Lower leg skin (tissue), 4 donors: ENCODE measurements around the gene AGAP9. TPM values are rescaled to one million over a fixed set of nuclear protein-coding genes. Genes with fewer than 3 reads are reported as not detected.
"Not testable (repeated sequence)": the region's sequence is repeated elsewhere in the genome, so short reads cannot be mapped to it uniquely, and the experiment has no call there.

Experiments used
- DNase-seq, 2 donors: peaks; one replicate each; pipeline ENCODE4 v3.0.0-alpha.2; 2019; ENCODE audit warnings: low spot score in 2 of 2
- H3K4me3 ChIP-seq: fragments of 200-600 bp; sonication (generic); 2 replicates; pipeline ENCODE4 v1.5.1; 2017; ENCODE audit warnings: mild to moderate bottlenecking, low read depth; ENCODE audit not compliant: poor library complexity, severe bottlenecking
- WGBS, 2 donors: methylation state at CpG; one replicate each; pipeline ENCODE4 v1.1.5; 2018; 5-methylcytosine and 5-hydroxymethylcytosine counted together
- intact Hi-C: fragments of 100-400 bp; cut with DNase I; formaldehyde crosslinking; loops from one replicate; pipeline ENCODE4 v1.15.0; 2023; ENCODE audit warnings: low total_unique reads
- total RNA-seq, 4 donors: library from RNA; depleted of rRNA; stranded (reverse); fragments of >200 nt; gene quantifications; one replicate each; pipeline ENCODE4 v1.1.0, GENCODE V29; 2016

AGAP9 gene
- 10 to 100 TPM in 2 of 4 donors, 1 to 10 TPM in 2; 6.4 to 10.7 (median 9.2) TPM for total RNA-seq

- H3K4me3 ChIP-seq, DNase-seq, intact Hi-C loops: not testable (repeated sequence)
- WGBS, 2 donors, result no CpG with 5 or more reads among the region's 20 CpGs
Measured at GRCh38 chr10:47523475-47523874, at the start of gene AGAP9. Gene AGAP9 (minus strand): TSS chr10:47523638. CDS start chr10:47523526, 112 bp downstream.

GRCh38 chr10:47571138-47571912, 47.9 kb upstream of the AGAP9 start:
- WGBS, 2 donors, result 70 to 92% methylated on average over 3 of the region's 9 CpGs

GRCh38 chr10:47566757-47567156, 43.3 kb upstream of the AGAP9 start:
- H3K4me3 ChIP-seq, DNase-seq, intact Hi-C loops: not testable (repeated sequence)
- WGBS, 2 donors, result no CpG with 5 or more reads among the region's 7 CpGs

More at GRCh38 chr10:47571138-47571912, 47.9 kb upstream of the AGAP9 start:
- intact Hi-C loops, H3K4me3 ChIP-seq, DNase-seq: not testable (repeated sequence)

GRCh38 chr10:47566108-47566699, 42.8 kb upstream of the AGAP9 start:
- DNase-seq, H3K4me3 ChIP-seq: not testable (repeated sequence)
- 56 to 58% methylated on average over 14 to 15 of the region's 18 CpGs for WGBS, 2 donors

GRCh38 chr10:47565517-47565920, 42.1 kb upstream of the AGAP9 start:
- 82 to 92% methylated on average over 11 to 12 of the region's 47 CpGs for WGBS, 2 donors
- intact Hi-C loops, H3K4me3 ChIP-seq, DNase-seq: not testable (repeated sequence)

More at GRCh38 chr10:47566108-47566699, 42.8 kb upstream of the AGAP9 start:
- intact Hi-C loops, result not testable (repeated sequence)

- intact Hi-C loops, DNase-seq, H3K4me3 ChIP-seq: not testable (repeated sequence)
- 87 to 95% methylated on average over 3 to 11 of the region's 27 CpGs for WGBS, 2 donors
Measured at GRCh38 chr10:47564953-47565352, 41.5 kb upstream of the AGAP9 start.

GRCh38 chr10:47564318-47564717, 40.9 kb upstream of the AGAP9 start:
- intact Hi-C loops, H3K4me3 ChIP-seq, DNase-seq: not testable (repeated sequence)
- 94 to 95% methylated on average over 4 to 5 of the region's 16 CpGs for WGBS, 2 donors

- H3K4me3 ChIP-seq, intact Hi-C loops, DNase-seq: not testable (repeated sequence)
- 24 to 27% methylated on average over 6 to 7 of the region's 7 CpGs for WGBS, 2 donors
Measured at GRCh38 chr10:47560452-47560851, 37.0 kb upstream of the AGAP9 start.

GRCh38 chr10:47559718-47560308, 36.4 kb upstream of the AGAP9 start:
- H3K4me3 ChIP-seq, intact Hi-C loops, DNase-seq: not testable (repeated sequence)
- WGBS, 2 donors, result 33 to 67% methylated on average over 1 of the region's 1 CpG

GRCh38 chr10:47558109-47558508, 34.7 kb upstream of the AGAP9 start:
- H3K4me3 ChIP-seq, DNase-seq, intact Hi-C loops: not testable (repeated sequence)
- WGBS, 2 donors, result 66 to 69% methylated on average over 5 of the region's 5 CpGs

- DNase-seq, intact Hi-C loops, H3K4me3 ChIP-seq: not testable (repeated sequence)
Measured at GRCh38 chr10:47557616-47558015, 34.2 kb upstream of the AGAP9 start.

- DNase-seq, H3K4me3 ChIP-seq, intact Hi-C loops: not testable (repeated sequence)
- WGBS, 2 donors, result 84% methylated on average over 2 of the region's 2 CpGs
Measured at GRCh38 chr10:47555334-47555733, 31.9 kb upstream of the AGAP9 start.

- 74% methylated on average over 3 of the region's 6 CpGs; no CpG with 5 or more reads in 1 of the 2 donors for WGBS, 2 donors
- DNase-seq, intact Hi-C loops, H3K4me3 ChIP-seq: not testable (repeated sequence)
Measured at GRCh38 chr10:47554552-47554951, 31.1 kb upstream of the AGAP9 start.

- 7 to 23% methylated on average over 6 to 10 of the region's 17 CpGs for WGBS, 2 donors
- H3K4me3 ChIP-seq, result peak overlapping the region; percentile 40
- DNase-seq, result peak in 1 of 2 donors; percentile 79
- intact Hi-C loops, result not testable (repeated sequence)
Measured at GRCh38 chr10:47553860-47554247, 30.4 kb upstream of the AGAP9 start.
